ENCODE data around the gene NPAP1.
"Not testable (repeated sequence)": the region's sequence is repeated elsewhere in the genome, so short reads cannot be mapped to it uniquely, and the experiment has no call there.

DNA sequence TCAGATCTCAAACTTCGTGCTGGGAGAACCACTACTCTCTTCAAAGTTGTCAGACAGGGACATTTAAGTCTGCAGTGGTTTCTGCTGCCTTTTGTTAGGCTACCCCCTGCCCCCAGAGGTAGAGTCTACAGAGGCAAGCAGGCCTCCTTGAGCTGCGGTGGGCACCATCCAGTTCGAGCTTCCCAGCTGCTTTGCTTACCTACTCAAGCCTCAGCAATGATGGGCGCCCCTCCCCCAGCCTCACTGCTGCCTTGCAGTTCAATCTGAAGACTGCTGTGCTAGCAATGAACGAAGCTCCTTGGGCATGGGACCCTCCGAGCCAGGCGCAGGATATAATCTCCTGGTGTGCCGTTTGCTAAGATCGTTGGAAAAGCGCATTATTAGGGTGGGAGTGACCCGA lies 36.2 kb upstream of the NPAP1 start:
- TF ChIP-seq EZH2phosphoT487 (IDR thresholded peaks at IDR 0.05; ENCODE audit: insufficient read depth, low read depth); EZH2 (IDR thresholded peaks at IDR 0.05; ENCODE audit: insufficient read depth, poor library complexity, severe bottlenecking): not testable (repeated sequence)

All from GM23248 (cell line).